H9 (cell line): Measurements from ENCODE around the gene PRR16. TPM values are rescaled to one million over a fixed set of nuclear protein-coding genes. Genes with fewer than 3 reads are reported as not detected.

Experiments
- DNase-seq: peaks from one replicate; pipeline ENCODE4 v3.0.0-alpha.2; 2017
- H2AFZ ChIP-seq: one replicate; pipeline ENCODE4 v1.6.1; 2013; ENCODE audit warnings: mild to moderate bottlenecking, low read length, control low read depth, moderate library complexity
- H2AK5ac ChIP-seq: 2 replicates; pipeline ENCODE4 v1.6.1; 2013; ENCODE audit warnings: low read length, control low read depth, mixed read lengths; ENCODE audit not compliant: insufficient read length
- H2BK120ac ChIP-seq: one replicate; pipeline ENCODE4 v1.6.1; 2013; ENCODE audit warnings: low read depth, mild to moderate bottlenecking, low read length, control low read depth, inconsistent platforms; ENCODE audit not compliant: poor library complexity, severe bottlenecking
- H2BK12ac ChIP-seq: 2 replicates; pipeline ENCODE4 v1.6.1; 2013; ENCODE audit warnings: low read length, control low read depth, mixed read lengths, low read depth; ENCODE audit not compliant: insufficient read length
- H2BK15ac ChIP-seq: 2 replicates; pipeline ENCODE4 v1.6.1; 2013; ENCODE audit warnings: low read depth, low read length, control low read depth
- H2BK20ac ChIP-seq: one replicate; pipeline ENCODE4 v1.6.1; 2013; ENCODE audit warnings: low read depth, mild to moderate bottlenecking, low read length, control low read depth, inconsistent platforms; ENCODE audit not compliant: poor library complexity, severe bottlenecking
- H2BK5ac ChIP-seq: 2 replicates; pipeline ENCODE4 v1.6.1; 2013; ENCODE audit warnings: low read length, control low read depth, mixed read lengths; ENCODE audit not compliant: insufficient read length
- H3K14ac ChIP-seq: 2 replicates; pipeline ENCODE4 v1.6.1; 2013; ENCODE audit warnings: low read length, control low read depth; ENCODE audit not compliant: insufficient read depth
- H3K18ac ChIP-seq: 2 replicates; pipeline ENCODE4 v1.6.1; 2013; ENCODE audit warnings: low read depth, mild to moderate bottlenecking, mixed read lengths, low read length, control low read depth; ENCODE audit not compliant: insufficient read length
- H3K23ac ChIP-seq: 2 replicates; pipeline ENCODE4 v1.6.1; 2013; ENCODE audit warnings: low read length, control low read depth, mixed read lengths, low read depth; ENCODE audit not compliant: insufficient read length
- H3K23me2 ChIP-seq: 2 replicates; pipeline ENCODE4 v1.6.1; 2013; ENCODE audit warnings: low read depth, mild to moderate bottlenecking, mixed read lengths, low read length, control low read depth; ENCODE audit not compliant: insufficient read length, poor library complexity, severe bottlenecking
- H3K27ac ChIP-seq: 2 replicates; pipeline ENCODE4 v1.5.1; 2013; ENCODE audit warnings: low read length, control low read depth, mixed read lengths, low read depth; ENCODE audit not compliant: insufficient read length
- H3K27me3 ChIP-seq: 2 replicates; pipeline ENCODE4 v1.6.1; 2013; ENCODE audit warnings: low read length, control low read depth, inconsistent platforms; ENCODE audit not compliant: insufficient read depth
- H3K4ac ChIP-seq: 2 replicates; pipeline ENCODE4 v1.6.1; 2013; ENCODE audit warnings: low read depth, mild to moderate bottlenecking, control low read depth, inconsistent platforms, low read length, moderate library complexity
- H3K4me1 ChIP-seq: 2 replicates; pipeline ENCODE4 v1.6.1; 2013; ENCODE audit warnings: low read length, control low read depth, inconsistent platforms; ENCODE audit not compliant: insufficient read depth
- H3K4me2 ChIP-seq: 2 replicates; pipeline ENCODE4 v1.6.1; 2013; ENCODE audit warnings: low read length, control low read depth, mixed read lengths; ENCODE audit not compliant: insufficient read length, insufficient read depth
- H3K56ac ChIP-seq: 2 replicates; pipeline ENCODE4 v1.6.1; 2013; ENCODE audit warnings: low read depth, mild to moderate bottlenecking, mixed read lengths, low read length, control low read depth; ENCODE audit not compliant: insufficient read length
- H3K79me1 ChIP-seq: 2 replicates; pipeline ENCODE4 v1.6.1; 2013; ENCODE audit warnings: low read depth, mild to moderate bottlenecking, moderate library complexity, low read length, control low read depth, inconsistent platforms; ENCODE audit not compliant: insufficient read depth, poor library complexity, severe bottlenecking
- H3K79me2 ChIP-seq: 2 replicates; pipeline ENCODE4 v1.6.1; 2013; ENCODE audit warnings: low read length, control low read depth, inconsistent platforms; ENCODE audit not compliant: insufficient read depth
- H3K9ac ChIP-seq: 2 replicates; pipeline ENCODE4 v1.6.1; 2013; ENCODE audit warnings: low read length, control low read depth, mixed read lengths; ENCODE audit not compliant: insufficient read length; ENCODE audit errors: extremely low read depth
- H3K9me3 ChIP-seq: one replicate; pipeline ENCODE4 v1.6.1; 2013; ENCODE audit warnings: low read depth, low read length, inconsistent platforms; ENCODE audit not compliant: control insufficient read depth
- H3T11ph ChIP-seq: one replicate; pipeline ENCODE4 v1.6.1; 2013; ENCODE audit warnings: mild to moderate bottlenecking, low read length, control low read depth, inconsistent platforms
- H4K20me1 ChIP-seq: one replicate; pipeline ENCODE4 v1.6.1; 2013; ENCODE audit not compliant: control insufficient read depth, insufficient read length, insufficient read depth
- H4K5ac ChIP-seq: 2 replicates; pipeline ENCODE4 v1.6.1; 2013; ENCODE audit warnings: low read depth, mild to moderate bottlenecking, mixed read lengths, low read length, control low read depth; ENCODE audit not compliant: insufficient read length
- H4K8ac ChIP-seq: replicated peaks from 2 replicates; pipeline ENCODE4 v1.6.1; 2013; ENCODE audit warnings: low read length, control low read depth, mixed read lengths, low read depth; ENCODE audit not compliant: insufficient read length
- H4K91ac ChIP-seq: 2 replicates; pipeline ENCODE4 v1.6.1; 2013; ENCODE audit warnings: low read depth, mild to moderate bottlenecking, moderate library complexity, mixed read lengths, low read length, control low read depth; ENCODE audit not compliant: insufficient read length
- H3K27ac Mint-ChIP-seq, 3 experiments: 2 replicates in 2 of 3; 3 replicates in 1 of 3; pipeline ENCODE4 v1.8.0; 2020 to 2021; ENCODE audit warnings: mixed read lengths in 3 of 3, mild to moderate bottlenecking in 1 of 3, moderate library complexity in 1 of 3
- H3K27me3 Mint-ChIP-seq: 2 replicates; pipeline ENCODE4 v1.8.0; 2021; ENCODE audit warnings: low read depth, mild to moderate bottlenecking, moderate library complexity, mixed read lengths
- H3K36me3 Mint-ChIP-seq, 3 experiments: 2 replicates in 2 of 3; 3 replicates in 1 of 3; pipeline ENCODE4 v1.8.0; 2020 to 2021; ENCODE audit warnings: low read depth in 3 of 3, mixed read lengths in 3 of 3; ENCODE audit not compliant: insufficient read depth in 1 of 3
- H3K4me1 Mint-ChIP-seq, 2 experiments: 2 replicates each; pipeline ENCODE4 v1.8.0; 2020; ENCODE audit warnings: mixed read lengths in 2 of 2
- H3K4me3 Mint-ChIP-seq, 2 experiments: 2 replicates in 1 of 2; 3 replicates in 1 of 2; pipeline ENCODE4 v1.8.0; 2020 to 2021; ENCODE audit warnings: mild to moderate bottlenecking in 2 of 2, mixed read lengths in 2 of 2, moderate library complexity in 1 of 2
- H3K9me3 Mint-ChIP-seq, 2 experiments: 2 replicates in 1 of 2; 3 replicates in 1 of 2; pipeline ENCODE4 v1.8.0; 2020; ENCODE audit warnings: mild to moderate bottlenecking in 2 of 2, mixed read lengths in 2 of 2, moderate library complexity in 1 of 2
- WGBS: extraction: QIAGEN DNeasy Blood & Tissue Kit; methylation state at CpG from one replicate; pipeline ENCODE4 v1.1.7; 2013; ENCODE audit warnings: missing lambda C conversion rate, low lambda C conversion rate, mixed read lengths; ENCODE audit not compliant: insufficient read length; ENCODE audit errors: extremely low coverage; 5-methylcytosine and 5-hydroxymethylcytosine counted together
- total RNA-seq: library from RNA; stranded (reverse); gene quantifications from 2 replicates; pipeline ENCODE4 v1.2.1, GENCODE V29; 2021
- TF ChIP-seq, protein P1 (sequence below): fragments of 200-600 bp; sonication (generic); conservative IDR thresholded peaks from 3 replicates; pipeline ENCODE4 v1.8.0; 2021; ENCODE audit warnings: antibody characterized with exemption, mild to moderate bottlenecking

PRR16 gene
- total RNA-seq, 1 experiment from 2014 or later = 0.13 TPM

DNA sequence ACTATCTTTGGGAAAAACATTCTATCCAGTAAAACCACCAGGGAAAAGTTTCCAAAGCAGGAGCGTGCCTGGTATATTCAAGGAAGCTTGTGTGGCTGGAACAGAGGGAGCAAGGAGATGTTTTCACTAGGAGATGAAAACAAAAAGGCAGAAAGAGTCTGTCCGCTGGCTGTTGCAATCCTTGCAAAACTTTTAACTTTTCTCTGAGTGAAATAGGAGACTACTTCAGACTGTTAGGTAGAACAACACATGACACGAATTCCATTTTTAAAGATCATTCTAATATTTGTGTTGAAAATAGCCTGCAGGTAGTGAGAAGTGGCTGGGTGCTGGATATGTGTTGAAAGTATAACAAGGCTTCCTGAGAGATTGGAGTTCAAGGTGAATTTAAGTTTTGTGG lies 69.5 kb downstream of the PRR16 start:
- H3K18ac ChIP-seq = no peak overlapping the region
- no peaks in the 10 kb centered on the region for H3K79me1 ChIP-seq
- H3K27me3 Mint-ChIP-seq = no peaks in the 10 kb centered on the region
- H4K8ac ChIP-seq = no peak overlapping the region
- H2BK15ac ChIP-seq = no peak overlapping the region
- no peak overlapping the region for H2AK5ac ChIP-seq
- H3K4me3 Mint-ChIP-seq = no peak overlapping the region
- H3K23me2 ChIP-seq = no peaks in the 10 kb centered on the region
- H2BK5ac ChIP-seq = no peak overlapping the region
- H2BK120ac ChIP-seq = no peak overlapping the region
- H3K9me3 ChIP-seq = no peaks in the 10 kb centered on the region
- TF ChIP-seq, protein P1, sequence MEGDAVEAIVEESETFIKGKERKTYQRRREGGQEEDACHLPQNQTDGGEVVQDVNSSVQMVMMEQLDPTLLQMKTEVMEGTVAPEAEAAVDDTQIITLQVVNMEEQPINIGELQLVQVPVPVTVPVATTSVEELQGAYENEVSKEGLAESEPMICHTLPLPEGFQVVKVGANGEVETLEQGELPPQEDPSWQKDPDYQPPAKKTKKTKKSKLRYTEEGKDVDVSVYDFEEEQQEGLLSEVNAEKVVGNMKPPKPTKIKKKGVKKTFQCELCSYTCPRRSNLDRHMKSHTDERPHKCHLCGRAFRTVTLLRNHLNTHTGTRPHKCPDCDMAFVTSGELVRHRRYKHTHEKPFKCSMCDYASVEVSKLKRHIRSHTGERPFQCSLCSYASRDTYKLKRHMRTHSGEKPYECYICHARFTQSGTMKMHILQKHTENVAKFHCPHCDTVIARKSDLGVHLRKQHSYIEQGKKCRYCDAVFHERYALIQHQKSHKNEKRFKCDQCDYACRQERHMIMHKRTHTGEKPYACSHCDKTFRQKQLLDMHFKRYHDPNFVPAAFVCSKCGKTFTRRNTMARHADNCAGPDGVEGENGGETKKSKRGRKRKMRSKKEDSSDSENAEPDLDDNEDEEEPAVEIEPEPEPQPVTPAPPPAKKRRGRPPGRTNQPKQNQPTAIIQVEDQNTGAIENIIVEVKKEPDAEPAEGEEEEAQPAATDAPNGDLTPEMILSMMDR = no peak
- no peaks in the 10 kb centered on the region for H4K20me1 ChIP-seq
- H3K4ac ChIP-seq = no peak overlapping the region
- no peak overlapping the region for H2AFZ ChIP-seq
- H4K5ac ChIP-seq = no peak overlapping the region
- no peaks in the 10 kb centered on the region for H3K9me3 Mint-ChIP-seq
- H3K79me2 ChIP-seq = no peaks in the 10 kb centered on the region
- WGBS = no CpG with 5 or more reads among the region's 3 CpGs
- H3K4me1 ChIP-seq = no peaks in the 10 kb centered on the region
- DNase-seq = no peak
- H3K4me2 ChIP-seq = no peak overlapping the region
- H4K91ac ChIP-seq = no peak overlapping the region
- H3K9ac ChIP-seq = no peak overlapping the region
- no peak overlapping the region for H3K14ac ChIP-seq
- no peak overlapping the region for H3K27ac ChIP-seq
- no peak overlapping the region for H2BK12ac ChIP-seq
- H2BK20ac ChIP-seq = no peak overlapping the region
- no peak overlapping the region for H3K56ac ChIP-seq
- H3K4me1 Mint-ChIP-seq = peaks cover 6 to 13% of the 10 kb centered on the region in 2 experiments
- no peak overlapping the region for H3K23ac ChIP-seq
- no peaks in the 10 kb centered on the region for H3K36me3 Mint-ChIP-seq
- H3K27ac Mint-ChIP-seq = no peak overlapping the region
- H3K27me3 ChIP-seq = no peaks in the 10 kb centered on the region
- H3T11ph ChIP-seq = no peak overlapping the region
